Esophagus (tissue), 2 donors: ENCODE results near the gene GTF2E1. TPM values are rescaled to one million over a fixed set of nuclear protein-coding genes. Genes with fewer than 3 reads are reported as not detected.
"Not testable (repeated sequence)": the region's sequence is repeated elsewhere in the genome, so short reads cannot be mapped to it uniquely, and the experiment has no call there.

Source experiments
- H3K27ac ChIP-seq, 2 donors: one replicate each; pipeline ENCODE4 v1.5.1; 2013; ENCODE audit warnings: low read depth in 2 of 2, mild to moderate bottlenecking in 2 of 2, inconsistent platforms in 1 of 2, low read length in 1 of 2, moderate library complexity in 1 of 2
- H3K27me3 ChIP-seq, 2 donors: one replicate each; pipeline ENCODE4 v1.6.1; 2013; ENCODE audit warnings: low read length in 2 of 2, control low read depth in 1 of 2, mild to moderate bottlenecking in 1 of 2; ENCODE audit not compliant: insufficient read depth in 2 of 2, control insufficient read depth in 1 of 2
- H3K36me3 ChIP-seq, 2 donors: one replicate each; pipeline ENCODE4 v1.6.1; 2013; ENCODE audit warnings: low read length in 1 of 2; ENCODE audit not compliant: control insufficient read depth in 2 of 2, insufficient read depth in 2 of 2
- H3K4me1 ChIP-seq, 2 donors: one replicate each; pipeline ENCODE4 v1.6.1; 2013; ENCODE audit warnings: low read length in 1 of 2; ENCODE audit not compliant: control insufficient read depth in 2 of 2, insufficient read depth in 2 of 2
- H3K4me3 ChIP-seq, 2 donors: one replicate each; pipeline ENCODE4 v1.5.1; 2013; ENCODE audit warnings: low read length in 2 of 2, mild to moderate bottlenecking in 2 of 2, low read depth in 1 of 2, moderate library complexity in 1 of 2
- H3K9me3 ChIP-seq, 2 donors: one replicate each; pipeline ENCODE4 v1.6.1; 2013; ENCODE audit warnings: mild to moderate bottlenecking in 2 of 2, low read depth in 1 of 2, low read length in 1 of 2, moderate library complexity in 1 of 2; ENCODE audit not compliant: control insufficient read depth in 2 of 2, insufficient read depth in 1 of 2
- WGBS, 2 donors: extraction: QIAGEN DNeasy Blood & Tissue Kit; methylation state at CpG; one replicate each; pipeline ENCODE4 v1.1.7; 2013; 5-methylcytosine and 5-hydroxymethylcytosine counted together
- polyA plus RNA-seq, 2 donors: library from polyadenylated mRNA; stranded (reverse); fragments of 200-250 nt; gene quantifications; one replicate each; pipeline ENCODE4 v1.2.3, GENCODE V29; 2013
- donor health status: healthy with polysubstance abuse.
- donor health status: Bipolar disorder and iron deficiency.

The GTF2E1 gene
- polyA plus RNA-seq, 2 donors: 3.5 to 4.1 TPM

GRCh38 chr3:120752230-120752629, 9.7 kb downstream of the GTF2E1 start:
- WGBS, 2 donors: 97% methylated on average over 1 of the region's 1 CpG
- Histone ChIP-seq H3K9me3 (no peaks in the 10 kb centered on the region), H3K4me3 (no peak overlapping the region), H3K36me3 (no peaks in the 10 kb centered on the region), H3K27me3 (no peaks in the 10 kb centered on the region), H3K4me1 (no peaks in the 10 kb centered on the region), H3K27ac (no peak overlapping the region)

- Histone ChIP-seq H3K4me3 (no peak overlapping the region), H3K27ac (no peak overlapping the region), H3K9me3 (no peaks in the 10 kb centered on the region), H3K4me1 (no peaks in the 10 kb centered on the region), H3K36me3 (no peaks in the 10 kb centered on the region), H3K27me3 (no peaks in the 10 kb centered on the region)
- WGBS, 2 donors: 95 to 96% methylated on average over 2 of the region's 2 CpGs
These were observed 10.3 kb downstream of the GTF2E1 start for GRCh38 chr3:120752865-120753264.

- no peaks in the 10 kb centered on the region for H3K4me1 ChIP-seq
These were observed 11.3 kb downstream of the GTF2E1 start for GRCh38 chr3:120753810-120754209.

GRCh38 chr3:120756061-120756460, 13.5 kb downstream of the GTF2E1 start:
- H3K36me3 ChIP-seq: no peaks in the 10 kb centered on the region
- H3K4me3 ChIP-seq: no peak overlapping the region
- no peaks in the 10 kb centered on the region for H3K27me3 ChIP-seq
- WGBS, 2 donors: 86 to 95% methylated on average over 2 of the region's 2 CpGs
- H3K4me1 ChIP-seq: no peaks in the 10 kb centered on the region
- no peak overlapping the region for H3K27ac ChIP-seq
- H3K9me3 ChIP-seq: no peaks in the 10 kb centered on the region

More at GRCh38 chr3:120753810-120754209, 11.3 kb downstream of the GTF2E1 start:
- Histone ChIP-seq H3K4me3 (no peak overlapping the region), H3K36me3 (no peaks in the 10 kb centered on the region), H3K9me3 (no peaks in the 10 kb centered on the region), H3K27me3 (no peaks in the 10 kb centered on the region), H3K27ac (no peak overlapping the region)

- H3K27me3 ChIP-seq, H3K4me1 ChIP-seq, H3K36me3 ChIP-seq, H3K27ac ChIP-seq, H3K9me3 ChIP-seq, H3K4me3 ChIP-seq: not testable (repeated sequence)
- WGBS, 2 donors: 85 to 91% methylated on average over 4 of the region's 4 CpGs
These were observed 16.0 kb downstream of the GTF2E1 start for GRCh38 chr3:120758551-120758950.

- no peak overlapping the region for H3K27ac ChIP-seq
- H3K9me3 ChIP-seq: no peaks in the 10 kb centered on the region
- no peaks in the 10 kb centered on the region for H3K27me3 ChIP-seq
- H3K4me1 ChIP-seq: no peaks in the 10 kb centered on the region
- no peaks in the 10 kb centered on the region for H3K36me3 ChIP-seq
- 66 to 88% methylated on average over 1 of the region's 1 CpG for WGBS, 2 donors
- H3K4me3 ChIP-seq: no peak overlapping the region
These were observed 20.1 kb downstream of the GTF2E1 start for GRCh38 chr3:120762615-120763014.

- Histone ChIP-seq H3K27ac (no peak overlapping the region), H3K36me3 (no peaks in the 10 kb centered on the region), H3K4me3 (no peak overlapping the region), H3K4me1 (no peaks in the 10 kb centered on the region), H3K27me3 (no peaks in the 10 kb centered on the region), H3K9me3 (no peaks in the 10 kb centered on the region)
- 44 to 63% methylated on average over 1 of the region's 1 CpG for whole genome bisulfite sequencing, 2 donors
These were observed 21.1 kb downstream of the GTF2E1 start for GRCh38 chr3:120763601-120764000.

- H3K27me3 ChIP-seq: no peaks in the 10 kb centered on the region
- H3K4me1 ChIP-seq: no peaks in the 10 kb centered on the region
- no peak overlapping the region for H3K4me3 ChIP-seq
- no peak overlapping the region for H3K27ac ChIP-seq
- H3K36me3 ChIP-seq: no peaks in the 10 kb centered on the region
- no peaks in the 10 kb centered on the region for H3K9me3 ChIP-seq
These were observed 21.7 kb downstream of the GTF2E1 start for GRCh38 chr3:120764206-120764605.

- Histone ChIP-seq H3K27me3 (no peaks in the 10 kb centered on the region), H3K36me3 (peaks cover 0 to 3% of the 10 kb centered on the region in 2 donors), H3K27ac (no peak overlapping the region), H3K4me1 (no peaks in the 10 kb centered on the region), H3K4me3 (no peak overlapping the region), H3K9me3 (no peaks in the 10 kb centered on the region)
These were observed 23.4 kb downstream of the GTF2E1 start for GRCh38 chr3:120765830-120766493.

GRCh38 chr3:120766576-120766975, 24.0 kb downstream of the GTF2E1 start:
- Histone ChIP-seq H3K36me3 (peaks cover 0 to 3% of the 10 kb centered on the region in 2 donors), H3K27me3 (no peaks in the 10 kb centered on the region), H3K4me1 (no peaks in the 10 kb centered on the region), H3K4me3 (no peak overlapping the region), H3K27ac (no peak overlapping the region), H3K9me3 (no peaks in the 10 kb centered on the region)
- WGBS, 2 donors: 90 to 91% methylated on average over 3 of the region's 3 CpGs
